ENCODE results near the gene GLO1.

GLO1 gene

DNA sequence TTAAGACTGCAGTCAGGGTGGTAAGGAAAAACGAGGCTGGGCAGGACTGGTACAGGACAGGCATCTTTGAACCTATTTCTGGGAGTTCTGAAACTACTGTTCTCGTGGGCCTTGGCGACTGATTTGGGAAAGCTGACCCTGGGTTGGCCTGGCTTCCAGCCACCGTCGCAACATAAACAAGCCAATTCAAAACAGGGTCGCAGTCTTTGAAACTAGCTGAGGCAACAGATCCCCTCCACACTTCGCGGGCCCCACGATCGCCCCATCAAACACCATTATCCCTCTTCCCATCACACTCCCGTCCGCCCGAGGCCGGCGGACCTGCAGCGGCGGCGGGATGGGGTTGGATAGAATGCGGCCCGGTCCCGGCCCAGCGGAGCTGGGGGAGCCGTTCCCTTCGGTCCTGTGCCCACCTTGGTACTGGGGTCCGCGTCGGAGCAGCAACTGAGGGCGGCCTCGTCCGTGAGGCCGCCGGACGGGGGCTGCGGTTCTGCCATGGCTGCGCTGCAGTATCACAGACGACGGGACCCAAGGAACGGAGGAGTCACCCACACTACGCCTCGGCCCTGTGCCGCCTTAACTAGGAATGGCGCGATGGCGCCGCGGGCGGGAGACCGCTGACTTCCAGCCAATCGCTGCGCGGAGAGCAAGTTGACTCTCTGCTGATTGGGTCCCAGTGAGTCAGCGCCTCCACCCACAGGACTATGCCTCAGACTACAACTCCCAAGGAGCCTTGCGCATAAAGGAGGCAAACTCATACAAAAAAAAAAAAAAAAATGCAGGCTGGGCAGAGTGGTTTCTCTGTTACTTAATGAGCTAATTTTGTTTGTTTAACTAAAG lies at the start of gene GLO1:
TSS of gene GLO1 (minus strand) at position 588 of the 840 bp plus-strand sequence. CDS start at position 497, 91 bp downstream.
- peak; percentile 94 for DNase-seq

DNA sequence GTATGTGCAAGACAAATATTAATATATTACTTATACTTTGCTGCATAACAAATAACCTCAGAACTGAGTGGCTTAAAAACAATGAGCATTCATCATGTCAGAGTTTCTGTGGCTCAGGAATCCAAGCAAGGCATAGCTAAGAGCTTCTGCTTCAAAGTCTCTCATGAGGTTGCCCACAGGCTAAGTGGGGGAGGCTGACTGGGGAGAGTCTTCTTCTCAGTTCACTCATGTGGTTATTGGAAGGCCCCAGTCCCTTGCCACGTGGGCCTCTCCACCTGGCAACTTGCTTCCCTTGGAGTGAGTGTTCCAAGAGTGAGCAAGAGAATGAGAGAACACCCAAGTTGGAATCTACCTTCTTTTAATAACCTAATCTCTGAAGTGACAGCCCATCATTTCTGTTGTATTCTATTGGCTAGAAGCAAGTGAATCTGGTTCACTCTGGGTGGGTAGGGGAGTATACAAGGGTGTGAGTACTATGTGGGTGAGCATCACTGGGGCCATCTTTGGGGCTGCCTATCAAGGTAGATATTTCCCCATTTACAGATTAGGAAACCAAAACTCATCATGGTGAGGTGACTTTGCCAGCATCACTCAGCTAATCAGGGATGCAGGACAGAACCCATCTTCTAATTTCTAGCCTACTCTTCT lies 48.1 kb upstream of the GLO1 start:
- no peak for DNase-seq

- DNase-seq, result no peak
These were observed 46.5 kb upstream of the GLO1 start for GRCh38 chr6:38749473-38749872.

DNA sequence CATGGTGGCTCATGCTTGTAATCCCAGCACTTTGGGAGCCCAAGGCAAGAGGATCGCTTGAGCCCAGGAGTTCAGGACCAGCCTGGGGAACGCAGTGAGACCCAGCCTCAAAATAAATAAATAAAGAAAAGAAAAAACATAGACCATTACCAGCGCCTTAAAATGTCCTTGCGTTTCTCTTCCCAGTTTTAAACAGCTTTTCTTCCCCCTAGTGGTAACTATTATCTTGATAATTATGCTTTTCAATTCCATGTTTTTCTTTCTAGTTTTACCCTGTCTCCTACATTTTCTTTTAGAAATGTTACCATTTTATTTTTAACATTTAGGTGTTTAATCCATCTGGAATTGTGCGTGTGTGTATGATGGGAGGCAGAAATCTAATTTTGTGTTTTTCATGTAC lies 36.6 kb upstream of the GLO1 start:
- no peak for DNase-seq

DNA sequence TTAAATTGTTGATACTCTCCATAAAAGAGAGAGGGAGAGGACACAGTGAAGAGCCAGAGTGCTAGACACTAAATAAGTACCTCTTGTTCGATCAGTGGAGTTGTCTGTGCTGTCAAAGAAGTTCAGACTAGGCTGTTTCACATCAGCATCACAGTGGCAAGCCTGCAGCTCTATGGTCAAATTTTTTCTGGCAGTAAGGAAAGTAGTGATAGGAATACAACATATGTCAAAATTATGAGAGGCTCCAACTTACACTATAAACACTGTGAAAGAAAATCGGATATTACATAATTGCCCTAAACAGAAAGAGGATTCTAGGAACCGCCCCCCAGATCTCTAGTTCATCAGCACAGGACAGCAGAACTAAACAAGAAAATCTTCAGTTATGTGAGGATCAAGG lies 35.3 kb upstream of the GLO1 start:
- no peak for DNase-seq

DNA sequence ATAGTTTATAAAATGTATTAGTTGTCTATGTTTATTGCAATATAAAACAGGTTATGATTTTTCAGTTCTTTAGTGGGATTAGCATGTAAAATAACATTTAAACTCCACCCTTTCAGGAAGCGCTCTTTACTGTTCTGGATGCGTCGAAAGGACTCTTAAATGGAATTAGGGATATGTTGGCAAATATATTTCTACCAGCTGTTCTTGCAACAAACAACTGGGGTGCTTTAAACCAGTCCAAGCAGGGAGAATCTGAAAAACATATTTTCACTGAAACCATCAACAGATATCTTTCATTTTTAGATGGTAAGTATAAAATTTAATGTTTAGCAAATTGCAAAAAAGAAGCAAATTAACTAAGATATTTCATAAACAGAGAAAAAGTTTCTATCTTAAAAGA lies 34.0 kb upstream of the GLO1 start:
- no peak for DNase-seq

- no peak for DNase-seq
These were observed 27.4 kb upstream of the GLO1 start for GRCh38 chr6:38730140-38730862.

- no peak for DNase-seq
These were observed 25.3 kb upstream of the GLO1 start for GRCh38 chr6:38728203-38728602.

DNA sequence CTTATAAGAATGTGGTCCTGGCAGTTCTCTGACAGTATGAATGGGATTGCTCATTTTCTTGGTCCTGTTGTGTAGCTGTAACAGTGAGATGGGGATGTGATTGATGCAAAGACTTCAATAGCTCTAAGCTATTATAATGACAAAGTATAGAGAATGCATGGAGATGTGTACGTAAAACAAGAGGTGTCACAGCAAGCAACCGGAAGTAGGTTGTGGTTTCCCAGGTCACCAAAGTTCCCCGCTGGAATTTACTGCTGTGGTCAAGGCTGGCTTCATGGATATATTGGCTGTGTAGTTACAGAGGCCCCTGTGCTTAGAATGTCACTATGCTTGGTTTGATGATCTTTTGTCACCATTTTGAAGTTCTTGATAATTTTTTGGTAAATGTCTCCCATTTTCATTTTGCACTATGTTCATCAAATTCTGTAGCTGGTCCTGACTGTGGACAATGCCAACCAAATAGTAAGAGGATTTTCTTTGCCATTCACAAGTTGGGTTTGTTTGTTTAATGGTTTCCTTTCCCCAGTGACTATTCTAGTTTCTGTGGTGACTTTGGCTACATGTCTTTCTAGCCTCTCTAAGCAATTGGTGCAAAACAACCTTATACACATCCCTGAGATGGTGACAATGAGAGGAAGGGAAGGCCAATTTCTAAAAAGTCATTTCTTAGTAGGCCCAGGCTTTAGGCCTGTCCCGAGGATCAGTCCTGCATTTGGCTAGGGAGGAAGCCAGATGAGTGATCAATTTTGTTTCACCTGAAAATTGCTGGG lies 22.7 kb upstream of the GLO1 start:
- DNase-seq, result no peak

DNA sequence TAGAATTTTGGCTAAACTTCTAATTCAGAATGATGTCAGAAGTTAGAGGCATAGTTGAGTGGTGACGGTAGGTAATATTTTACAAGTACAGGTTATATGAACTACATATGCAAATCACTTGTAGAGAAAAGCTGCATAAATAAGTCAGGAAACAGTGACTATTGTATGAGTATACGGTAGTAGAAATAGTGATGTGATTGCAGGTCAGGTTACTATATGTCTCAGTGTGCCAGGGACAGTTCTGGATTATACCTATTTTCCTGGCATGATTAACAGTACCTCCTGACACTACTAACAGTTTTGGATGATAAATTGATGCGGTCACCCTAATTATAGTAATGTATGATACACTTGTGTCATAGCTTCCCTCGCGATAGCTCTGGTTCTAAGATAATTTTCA lies 21.4 kb upstream of the GLO1 start:
- DNase-seq, result no peak

DNA sequence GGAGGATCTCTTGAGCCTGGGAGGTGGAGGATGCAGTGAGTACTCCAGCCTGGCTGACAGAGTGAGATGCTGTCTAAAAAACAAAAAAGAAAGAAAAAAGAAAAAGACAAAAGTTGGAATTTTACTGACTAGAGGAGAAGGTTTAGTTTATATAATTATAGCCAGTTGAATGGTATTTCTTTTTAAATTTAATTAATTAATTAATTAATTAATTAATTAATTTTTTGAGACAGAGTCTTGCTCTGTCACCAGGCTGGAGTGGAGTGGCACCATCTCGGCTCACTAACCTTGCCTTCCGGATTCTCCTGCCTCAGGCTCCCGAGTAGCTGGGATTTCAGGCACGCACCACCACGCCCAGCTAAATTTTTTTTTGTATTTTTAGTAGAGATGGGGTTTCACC lies 20.8 kb upstream of the GLO1 start:
- DNase-seq, result no peak

GRCh38 chr6:38722727-38723334 lies 19.9 kb upstream of the GLO1 start:
- DNase-seq, result no peak

DNA sequence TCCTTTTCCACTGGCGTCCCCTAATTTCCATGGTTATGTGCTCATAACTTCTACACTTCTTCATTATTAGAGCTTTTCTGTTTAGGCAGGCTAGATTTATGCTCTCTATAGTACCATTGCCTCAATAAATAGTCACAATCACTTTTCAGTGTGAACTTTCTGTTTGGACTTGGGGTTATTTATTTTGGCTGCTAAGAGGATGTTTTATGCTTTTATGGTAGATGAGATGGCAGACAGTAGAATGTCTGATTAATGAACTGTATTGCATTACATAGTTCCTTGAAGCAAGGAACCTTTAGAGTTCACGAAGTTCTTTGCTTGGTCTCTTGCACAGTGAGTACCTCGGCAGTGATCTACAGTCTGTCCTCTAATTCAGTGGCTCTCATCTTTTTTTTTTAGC lies 19.1 kb upstream of the GLO1 start:
- DNase-seq, result no peak

DNA sequence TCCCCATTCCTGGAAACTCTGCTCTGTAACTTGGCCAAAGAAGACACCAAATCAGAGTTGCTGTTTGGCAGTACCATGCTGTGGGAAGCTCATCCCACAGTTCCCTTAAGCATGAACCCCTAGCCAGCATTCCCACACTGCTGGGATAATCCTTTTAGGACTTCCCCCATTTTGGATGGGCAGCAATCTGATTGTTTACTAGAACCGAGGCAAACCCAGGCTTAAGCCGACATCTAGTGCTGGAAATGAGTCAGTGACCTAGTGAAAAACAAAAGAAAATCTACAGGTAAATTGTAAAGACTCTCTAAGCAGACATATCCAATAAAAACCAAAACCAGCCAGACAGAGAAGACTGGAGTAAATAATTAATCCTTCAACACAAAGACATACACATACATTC lies 17.4 kb upstream of the GLO1 start:
- DNase-seq, result no peak

DNA sequence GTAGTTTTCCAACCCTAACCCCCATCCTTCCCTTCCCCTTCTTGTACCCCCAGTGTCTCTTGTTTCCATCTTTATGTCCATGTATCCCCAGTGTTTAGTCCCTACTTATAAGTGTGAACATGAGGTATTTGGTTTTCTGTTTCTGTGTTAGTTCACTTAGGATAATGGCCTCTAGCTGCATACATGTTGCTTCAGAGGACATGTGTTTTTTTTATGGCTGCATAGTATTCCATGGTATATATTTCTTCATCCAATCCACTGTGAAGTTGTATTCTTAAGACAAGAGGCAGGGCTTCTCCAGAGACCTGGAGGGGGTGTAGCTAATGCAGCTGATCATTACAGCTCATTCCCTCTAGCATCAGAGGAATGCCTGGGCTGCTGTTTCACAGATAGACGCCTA lies 16.4 kb upstream of the GLO1 start:
- DNase-seq, result no peak

- no peak for DNase-seq
These were observed 13.9 kb upstream of the GLO1 start for GRCh38 chr6:38716825-38717224.

DNA sequence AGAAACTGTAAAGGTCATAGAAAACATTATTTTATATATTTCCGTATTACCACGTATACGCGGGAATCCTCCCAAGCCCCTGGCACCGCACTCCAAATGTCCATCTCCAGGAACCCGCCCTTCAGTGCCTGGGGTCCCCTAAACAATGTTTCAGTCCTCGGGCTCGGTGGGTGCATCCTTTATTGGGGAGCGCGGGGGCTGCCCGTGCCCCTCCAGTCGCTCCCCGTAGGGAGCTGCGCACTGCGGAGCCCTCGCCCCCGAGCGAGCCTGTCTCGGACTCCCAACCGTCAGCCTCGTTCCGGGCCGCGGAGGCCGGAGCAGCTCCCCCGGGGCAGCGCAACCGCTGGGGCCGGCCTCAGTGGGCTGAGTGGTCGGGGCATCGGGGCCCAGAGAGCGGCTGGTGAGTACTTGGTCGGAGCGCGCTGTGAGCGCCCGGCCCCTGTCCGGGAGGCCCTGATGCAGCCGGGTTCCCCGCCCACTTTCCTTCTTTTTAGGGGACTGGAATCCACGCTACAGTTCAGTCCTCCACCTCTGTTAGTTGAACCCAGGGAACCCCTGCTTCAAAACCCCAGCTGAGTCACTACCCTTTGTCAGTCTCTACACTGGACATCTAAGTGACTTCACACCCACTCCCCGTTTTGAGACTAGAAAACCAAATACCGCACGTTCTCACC lies 12.2 kb upstream of the GLO1 start, which contains the start of gene DNAH8:
TSS of gene DNAH8 (plus strand) at position 296 of the 674 bp plus-strand sequence. CDS start 7,499 bp downstream, outside the sequence.
- DNase-seq, result no peak

DNA sequence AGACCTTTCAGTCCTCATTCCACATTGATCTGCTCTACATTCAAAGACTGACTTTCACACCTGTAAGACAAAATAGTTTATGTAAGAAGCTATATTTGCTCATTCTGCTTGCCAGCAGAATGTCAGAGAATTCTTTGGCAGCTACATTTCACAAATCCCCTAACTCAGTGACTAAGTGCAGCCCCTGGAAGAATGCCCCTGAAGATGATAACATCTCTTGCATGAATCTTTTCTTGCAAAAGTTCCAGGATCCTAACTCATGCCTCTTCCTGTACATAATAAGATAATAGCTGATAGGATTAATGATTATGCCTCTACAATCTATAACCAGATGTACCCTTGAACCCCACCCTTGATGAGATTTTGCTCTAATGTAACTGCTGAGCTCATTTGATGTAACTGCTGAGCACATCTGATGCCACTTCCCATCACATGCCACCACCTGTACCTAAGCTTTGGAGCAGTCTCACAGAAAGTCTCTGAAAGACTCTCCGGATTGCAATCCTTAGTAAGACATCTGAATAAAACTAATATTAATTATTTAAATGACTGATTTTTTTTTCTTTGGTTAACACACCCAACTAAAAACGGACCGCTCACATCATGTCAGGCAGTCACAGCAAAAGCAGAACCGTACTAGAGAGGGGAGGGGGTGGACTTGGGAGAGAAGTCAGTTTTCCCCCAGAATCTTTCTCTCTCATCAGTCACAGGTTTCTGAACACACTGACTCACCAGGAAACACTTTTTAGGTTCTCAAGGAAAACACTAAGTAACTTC lies 11.5 kb upstream of the GLO1 start:
- DNase-seq, result no peak

DNA sequence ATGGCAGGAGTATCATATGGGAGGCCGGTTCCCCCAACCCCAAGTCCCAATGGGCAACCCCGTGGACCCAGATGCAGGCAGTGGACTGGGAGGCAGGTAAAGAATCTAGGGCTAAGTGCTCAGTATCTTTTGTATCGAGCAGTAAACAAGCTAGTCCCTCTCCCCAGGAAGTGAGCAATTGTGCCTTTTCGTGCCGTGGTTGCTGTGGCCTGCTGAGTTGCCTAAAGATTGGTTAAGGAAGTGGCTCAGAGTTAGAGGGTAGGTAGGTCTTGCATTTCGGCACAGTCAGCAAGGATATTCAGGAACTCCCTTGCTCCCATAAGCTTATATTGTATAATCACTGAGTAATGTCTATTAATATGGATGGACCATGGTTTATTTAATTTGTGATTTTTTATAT lies 10.9 kb upstream of the GLO1 start:
- peak; percentile 64 for DNase-seq

- no peak for DNase-seq
These were observed 5.6 kb upstream of the GLO1 start for GRCh38 chr6:38708496-38708895.

GRCh38 chr6:38705924-38706323 lies 3.0 kb upstream of the GLO1 start:
- DNase-seq, result no peak
